HEK293 (cell line): Measurements from ENCODE around the gene CDC42EP5.

ENCODE experiments used
- CTCF ChIA-PET: fragments of 350-600 bp; formaldehyde crosslinking; extraction: SDS; loops from one replicate; lab custom pipeline; 2021; ENCODE audit warnings: antibody characterized with exemption; lab: Yijun Ruan, JAX
- POLR2A ChIA-PET: fragments of 300-600 bp; formaldehyde crosslinking; extraction: SDS; loops from one replicate; lab custom pipeline; 2020; ENCODE audit warnings: antibody characterized with exemption, inconsistent platforms; lab: Yijun Ruan, JAX
- H3K27ac ChIP-seq: fragments of 200-500 bp; sonication (Bioruptor generic); 2 replicates; pipeline ENCODE4 v1.5.1; 2014; ENCODE audit warnings: low read depth, low read length, control low read depth, inconsistent platforms; ENCODE audit errors: extremely low read depth
- H3K36me3 ChIP-seq, 2 experiments: fragments of 200-500 bp in 1 of 2; sonication (Bioruptor generic) in 1 of 2; 1 replicate in 1 of 2; 2 replicates in 1 of 2; pipeline ENCODE4 v1.5.1; 2014 to 2017; ENCODE audit warnings: inconsistent platforms in 2 of 2, low read length in 2 of 2; ENCODE audit not compliant: control insufficient read depth in 2 of 2, insufficient read depth in 1 of 2
- H3K4me1 ChIP-seq: fragments of 200-500 bp; sonication (Bioruptor generic); 2 replicates; pipeline ENCODE4 v1.5.1; 2014; ENCODE audit warnings: mild to moderate bottlenecking, low read length, inconsistent platforms; ENCODE audit not compliant: control insufficient read depth, insufficient read depth
- H3K4me3 ChIP-seq: 2 replicates; pipeline ENCODE4 v1.5.1; 2011; ENCODE audit warnings: low read depth, mild to moderate bottlenecking, control low read depth, low read length, moderate library complexity
- H3K9me3 ChIP-seq: fragments of 200-500 bp; sonication (Bioruptor generic); 2 replicates; pipeline ENCODE4 v1.5.1; 2014; ENCODE audit warnings: low read depth, low read length, inconsistent platforms; ENCODE audit not compliant: control insufficient read depth, insufficient read depth
- BCL11A ChIP-seq: fragments of 450-650 bp; formaldehyde crosslinking; IDR thresholded peaks from 2 replicates; pipeline ENCODE4 v1.5.1; 2016; ENCODE audit warnings: low read depth, missing biosample characterization, missing genetic modification characterization
- CTCF ChIP-seq: fragments of 450-650 bp; formaldehyde crosslinking; IDR thresholded peaks from 2 replicates; pipeline ENCODE4 v1.5.1; 2016; ENCODE audit warnings: missing biosample characterization, missing genetic modification characterization
- RBAK ChIP-seq: fragments of 450-650 bp; formaldehyde crosslinking; IDR thresholded peaks from 2 replicates; pipeline ENCODE4 v1.5.1; 2016; ENCODE audit warnings: missing biosample characterization, missing genetic modification characterization
- SETDB1 ChIP-seq: IDR thresholded peaks from one replicate; pipeline ENCODE4 v1.6.1; 2017; ENCODE audit warnings: mild to moderate bottlenecking, low read length, moderate library complexity, mixed read lengths; ENCODE audit not compliant: insufficient read length
- YY2 ChIP-seq: fragments of 450-650 bp; formaldehyde crosslinking; IDR thresholded peaks from 2 replicates; pipeline ENCODE4 v1.5.1; 2016; ENCODE audit warnings: missing biosample characterization, missing genetic modification characterization
- ZBTB21 ChIP-seq: fragments of 450-650 bp; formaldehyde crosslinking; IDR thresholded peaks from 2 replicates; pipeline ENCODE4 v1.5.1; 2017; ENCODE audit warnings: missing biosample characterization, missing genetic modification characterization
- ZFHX2 ChIP-seq: fragments of 450-650 bp; formaldehyde crosslinking; conservative IDR thresholded peaks from 2 replicates; pipeline ENCODE4 v1.5.1; 2016; ENCODE audit warnings: missing biosample characterization, missing genetic modification characterization
- ZFP3 ChIP-seq: fragments of 450-650 bp; formaldehyde crosslinking; IDR thresholded peaks from 2 replicates; pipeline ENCODE4 v1.5.1; 2016; ENCODE audit warnings: low read depth, missing biosample characterization, missing genetic modification characterization
- ZNF184 ChIP-seq: fragments of 450-650 bp; IDR thresholded peaks from 2 replicates; pipeline ENCODE4 v1.5.1; 2018; ENCODE audit warnings: missing biosample characterization, mild to moderate bottlenecking, missing genetic modification characterization
- ZNF19 ChIP-seq: fragments of 450-650 bp; formaldehyde crosslinking; IDR thresholded peaks from 2 replicates; pipeline ENCODE4; 2016; ENCODE audit warnings: missing biosample characterization, missing genetic modification characterization, low read depth
- ZNF214 ChIP-seq: fragments of 450-650 bp; formaldehyde crosslinking; IDR thresholded peaks from 2 replicates; pipeline ENCODE4 v1.5.1; 2017; ENCODE audit warnings: missing biosample characterization, mild to moderate bottlenecking, missing genetic modification characterization, borderline replicate concordance
- ZNF248 ChIP-seq: fragments of 450-650 bp; formaldehyde crosslinking; IDR thresholded peaks from 2 replicates; pipeline ENCODE4 v1.5.1; 2017; ENCODE audit warnings: missing biosample characterization, missing genetic modification characterization
- ZNF311 ChIP-seq: fragments of 450-650 bp; formaldehyde crosslinking; IDR thresholded peaks from 2 replicates; pipeline ENCODE4 v1.5.1; 2017; ENCODE audit warnings: missing biosample characterization, missing genetic modification characterization, borderline replicate concordance
- ZNF433 ChIP-seq: fragments of 450-650 bp; formaldehyde crosslinking; IDR thresholded peaks from 2 replicates; pipeline ENCODE4 v1.5.1; 2016; ENCODE audit warnings: missing biosample characterization, missing genetic modification characterization, low read depth
- ZNF488 ChIP-seq: fragments of 450-650 bp; formaldehyde crosslinking; IDR thresholded peaks from 2 replicates; pipeline ENCODE4 v1.5.1; 2016; ENCODE audit warnings: missing biosample characterization, missing genetic modification characterization
- ZNF571 ChIP-seq: fragments of 450-650 bp; formaldehyde crosslinking; IDR thresholded peaks from 2 replicates; pipeline ENCODE4 v1.5.0; 2017; ENCODE audit warnings: missing biosample characterization, missing genetic modification characterization
- ZNF600 ChIP-seq: fragments of 450-650 bp; formaldehyde crosslinking; IDR thresholded peaks from 2 replicates; pipeline ENCODE4 v1.5.1; 2016; ENCODE audit warnings: missing biosample characterization, missing genetic modification characterization
- ZNF610 ChIP-seq: fragments of 450-650 bp; formaldehyde crosslinking; IDR thresholded peaks from 2 replicates; pipeline ENCODE4 v1.5.1; 2016; ENCODE audit warnings: missing biosample characterization, missing genetic modification characterization, borderline replicate concordance
- ZNF654 ChIP-seq: fragments of 450-650 bp; formaldehyde crosslinking; IDR thresholded peaks from 2 replicates; pipeline ENCODE4 v1.5.1; 2016; ENCODE audit warnings: low read depth, missing biosample characterization, missing genetic modification characterization
- ZSCAN23 ChIP-seq: fragments of 450-650 bp; formaldehyde crosslinking; IDR thresholded peaks from 2 replicates; pipeline ENCODE4 v1.5.1; 2016; ENCODE audit warnings: missing biosample characterization, missing genetic modification characterization
- ZSCAN30 ChIP-seq: fragments of 450-650 bp; IDR thresholded peaks from 2 replicates; pipeline ENCODE4 v1.5.1; 2018; ENCODE audit warnings: missing biosample characterization, mild to moderate bottlenecking, missing genetic modification characterization, moderate library complexity
- ZXDB ChIP-seq: fragments of 450-650 bp; formaldehyde crosslinking; IDR thresholded peaks from 2 replicates; pipeline ENCODE4 v1.5.1; 2016; ENCODE audit warnings: missing biosample characterization, missing genetic modification characterization

Gene CDC42EP5

GRCh38 chr19:54482889-54483288 lies 9.8 kb upstream of the CDC42EP5 start:
- POLR2A ChIA-PET, result no interaction called here
- CTCF ChIA-PET, result interaction anchor here (0.6 to 6.5 kb wide), 4 partner anchors 13 to 833 kb away, joined by 3 to 65 read pairs (median 18); no protein-coding TSS in a partner anchor
- Histone ChIP-seq H3K27ac (no peak overlapping the region), H3K4me1 (no peaks in the 10 kb centered on the region), H3K9me3 (no peaks in the 10 kb centered on the region), H3K4me3 (no peak overlapping the region), H3K36me3 (no peaks in the 10 kb centered on the region)
- TF ChIP-seq ZNF433 (tag by site-specific recombination), result no peak
- TF ChIP-seq ZNF600 (tag by site-specific recombination), result no peak
- TF ChIP-seq ZXDB (tag by site-specific recombination), result no peak

GRCh38 chr19:54481326-54481930 lies 8.3 kb upstream of the CDC42EP5 start:
- H3K4me1 ChIP-seq, result no peaks in the 10 kb centered on the region
- TF ChIP-seq ZNF488 (tag by site-specific recombination), result no peak
- no peak for TF ChIP-seq ZSCAN23
- no peak for TF ChIP-seq ZNF184 (tag by site-specific recombination)
- no peak for TF ChIP-seq ZFHX2 (tag by site-specific recombination)
- peak; percentile 67 for TF ChIP-seq CTCF (tag by site-specific recombination)
- no peak for TF ChIP-seq ZBTB21 (tag by site-specific recombination)
- TF ChIP-seq ZSCAN30 (tag by site-specific recombination), result no peak
- TF ChIP-seq ZNF654, result peak; percentile 72
- TF ChIP-seq, all 188 proteins: peak for 2
- no peaks in the 10 kb centered on the region for H3K9me3 ChIP-seq
- no peak overlapping the region for H3K27ac ChIP-seq
- H3K36me3 ChIP-seq, result no peaks in the 10 kb centered on the region
- ChIA-PET CTCF (interaction anchor here (0.6 to 6.5 kb wide), 37 partner anchors 8 to 1204 kb away, joined by 3 to 65 read pairs (median 4); partner anchors contain the start of genes LAIR2 and LENG8), POLR2A (interaction anchor here (0.7 kb wide), 1 partner anchor 937 kb away, joined by 11 read pairs; no protein-coding TSS in a partner anchor)
- no peak overlapping the region for H3K4me3 ChIP-seq

GRCh38 chr19:54480051-54480450 lies 7.0 kb upstream of the CDC42EP5 start:
- Histone ChIP-seq H3K4me1 (no peaks in the 10 kb centered on the region), H3K4me3 (no peak overlapping the region), H3K9me3 (no peaks in the 10 kb centered on the region), H3K27ac (no peak overlapping the region), H3K36me3 (no peaks in the 10 kb centered on the region)
- POLR2A ChIA-PET, result no interaction called here
- CTCF ChIA-PET, result interaction anchor here (0.5 to 6.5 kb wide), 9 partner anchors 10 to 1025 kb away, joined by 3 to 65 read pairs (median 9); partner anchors contain the start of gene LAIR2
- TF ChIP-seq ZNF19, result no peak
- no peak for TF ChIP-seq RBAK (tag by site-specific recombination)
- no peak for TF ChIP-seq ZNF610 (tag by site-specific recombination)
- TF ChIP-seq SETDB1, result no peak
- TF ChIP-seq ZNF311, result no peak
- TF ChIP-seq ZNF248 (tag by site-specific recombination), result no peak
- TF ChIP-seq ZNF600 (tag by site-specific recombination), result no peak
- no peak for TF ChIP-seq BCL11A (tag by site-specific recombination)
- TF ChIP-seq ZFP3 (tag by site-specific recombination), result no peak
- no peak for TF ChIP-seq YY2 (tag by site-specific recombination)
- no peak for TF ChIP-seq ZNF214 (tag by site-specific recombination)
- TF ChIP-seq ZNF571, result no peak
